Measurements from ENCODE around the gene PXN. TPM values are rescaled to one million over a fixed set of nuclear protein-coding genes. Genes with fewer than 3 reads are reported as not detected.
"Not testable (repeated sequence)": the region's sequence is repeated elsewhere in the genome, so short reads cannot be mapped to it uniquely, and the experiment has no call there.

Gene PXN
- total RNA-seq, 1 donor from 2014 or later = 8.2 TPM

DNA sequence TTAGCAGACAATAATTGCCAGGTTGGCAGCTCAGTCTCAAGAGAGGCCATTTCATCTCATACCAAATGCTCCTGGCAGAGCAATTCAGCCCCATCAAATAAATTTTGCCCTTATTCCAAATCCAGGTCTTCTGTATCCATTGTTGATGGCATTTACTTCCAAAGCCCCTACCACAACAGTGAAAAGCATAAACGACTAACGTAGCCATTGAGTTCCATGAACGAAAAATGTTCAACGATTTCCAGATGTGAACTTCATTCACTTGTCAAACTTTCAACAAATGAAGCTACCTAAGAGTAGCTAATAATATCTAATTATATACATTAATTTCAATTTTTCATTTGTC lies 68.0 kb downstream of the PXN start:
- no peaks in the 10 kb centered on the region for H3K9me3 Mint-ChIP-seq
- peaks cover 9% of the 10 kb centered on the region for H3K27me3 Mint-ChIP-seq (ENCODE audit: insufficient read depth, low read depth)
- H3K4me3 Mint-ChIP-seq = no peak overlapping the region
- Histone ChIP-seq H2AFZ (replicated peaks) (no peak overlapping the region), H3K79me2 (ENCODE audit: low read depth) (peaks cover 80% of the 10 kb centered on the region), H3K27me3 (no peaks in the 10 kb centered on the region), H3K9me3 (ENCODE audit: low read depth) (no peaks in the 10 kb centered on the region), H3K4me3 (no peak overlapping the region), H3K9ac (no peak overlapping the region), H3F3A (ENCODE audit: low read depth) (peaks cover 62% of the 10 kb centered on the region), H3K36me3 (no peaks in the 10 kb centered on the region), H3K4me1 (peaks cover 21% of the 10 kb centered on the region), H4K20me1 (ENCODE audit: low read depth) (peaks cover 32% of the 10 kb centered on the region), H3K27ac (no peak overlapping the region), H3K4me2 (no peak overlapping the region)
- no peak for DNase-seq (ENCODE audit: low spot score)
- TF ChIP-seq EZH2 (IDR thresholded peaks at IDR 0.05) (no peak), EZH2phosphoT487 (IDR thresholded peaks at IDR 0.05) (no peak)
- TF ChIP-seq, protein P1, sequence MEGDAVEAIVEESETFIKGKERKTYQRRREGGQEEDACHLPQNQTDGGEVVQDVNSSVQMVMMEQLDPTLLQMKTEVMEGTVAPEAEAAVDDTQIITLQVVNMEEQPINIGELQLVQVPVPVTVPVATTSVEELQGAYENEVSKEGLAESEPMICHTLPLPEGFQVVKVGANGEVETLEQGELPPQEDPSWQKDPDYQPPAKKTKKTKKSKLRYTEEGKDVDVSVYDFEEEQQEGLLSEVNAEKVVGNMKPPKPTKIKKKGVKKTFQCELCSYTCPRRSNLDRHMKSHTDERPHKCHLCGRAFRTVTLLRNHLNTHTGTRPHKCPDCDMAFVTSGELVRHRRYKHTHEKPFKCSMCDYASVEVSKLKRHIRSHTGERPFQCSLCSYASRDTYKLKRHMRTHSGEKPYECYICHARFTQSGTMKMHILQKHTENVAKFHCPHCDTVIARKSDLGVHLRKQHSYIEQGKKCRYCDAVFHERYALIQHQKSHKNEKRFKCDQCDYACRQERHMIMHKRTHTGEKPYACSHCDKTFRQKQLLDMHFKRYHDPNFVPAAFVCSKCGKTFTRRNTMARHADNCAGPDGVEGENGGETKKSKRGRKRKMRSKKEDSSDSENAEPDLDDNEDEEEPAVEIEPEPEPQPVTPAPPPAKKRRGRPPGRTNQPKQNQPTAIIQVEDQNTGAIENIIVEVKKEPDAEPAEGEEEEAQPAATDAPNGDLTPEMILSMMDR (IDR thresholded peaks at IDR 0.05) = no peak
- peaks cover 40% of the 10 kb centered on the region for H3K4me1 Mint-ChIP-seq
- no peak overlapping the region for H3K27ac Mint-ChIP-seq
- H3K36me3 Mint-ChIP-seq = peaks cover 20% of the 10 kb centered on the region

DNA sequence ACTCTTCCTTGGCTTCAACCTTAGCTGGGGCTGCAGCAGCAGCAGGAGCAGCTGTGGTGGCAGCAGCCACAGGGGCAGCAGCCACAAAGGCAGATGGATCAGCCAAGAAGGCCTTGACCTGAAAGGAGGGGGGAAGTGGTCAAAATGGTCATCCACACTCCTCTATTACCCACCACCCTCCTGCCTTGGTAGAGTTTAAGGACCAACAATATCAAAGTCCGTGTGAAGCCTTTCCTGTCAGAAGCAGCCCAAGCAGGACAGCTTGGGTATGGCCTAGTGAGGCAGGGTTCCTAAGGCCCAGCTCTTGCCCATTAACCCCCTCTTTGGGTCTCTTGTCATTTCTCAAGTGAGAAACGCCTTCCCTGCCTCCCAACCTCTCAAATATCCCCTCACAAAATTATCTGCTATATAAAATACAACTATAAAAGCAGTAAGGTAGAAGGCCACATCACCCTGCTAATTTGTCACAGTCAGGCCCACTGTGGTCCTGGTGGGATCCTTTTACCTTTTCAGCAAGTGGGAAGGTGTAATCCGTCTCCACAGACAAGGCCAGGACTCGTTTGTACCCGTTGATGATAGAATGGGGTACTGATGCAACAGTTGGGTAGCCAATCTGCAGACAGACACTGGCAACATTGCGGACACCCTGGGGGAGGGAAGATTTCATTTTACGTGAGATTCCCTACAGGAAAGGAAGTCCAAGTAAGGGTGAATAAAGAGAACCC lies 68.6 kb downstream of the PXN start:
- H3K4me3 Mint-ChIP-seq; H3K27ac Mint-ChIP-seq; H3K27me3 Mint-ChIP-seq (ENCODE audit: insufficient read depth, low read depth); H3K4me2 ChIP-seq; H3K9ac ChIP-seq; H3K36me3 ChIP-seq; H2AFZ ChIP-seq (replicated peaks); H3K9me3 ChIP-seq (ENCODE audit: low read depth); DNase-seq (ENCODE audit: low spot score); H3K9me3 Mint-ChIP-seq; H3K27ac ChIP-seq; H3K27me3 ChIP-seq; H3K4me3 ChIP-seq: not testable (repeated sequence)
- H3F3A ChIP-seq (ENCODE audit: low read depth) = peaks cover 62% of the 10 kb centered on the region
- peaks cover 21% of the 10 kb centered on the region for H3K4me1 ChIP-seq
- H3K36me3 Mint-ChIP-seq = peaks cover 20% of the 10 kb centered on the region
- H3K79me2 ChIP-seq (ENCODE audit: low read depth) = peaks cover 80% of the 10 kb centered on the region
- peaks cover 36% of the 10 kb centered on the region for H4K20me1 ChIP-seq (ENCODE audit: low read depth)
- H3K4me1 Mint-ChIP-seq = peaks cover 36% of the 10 kb centered on the region

GRCh38 chr12:120196363-120196762 lies 69.2 kb downstream of the PXN start:
- no peak overlapping the region for H3K27ac ChIP-seq
- no peaks in the 10 kb centered on the region for H3K9me3 ChIP-seq (ENCODE audit: low read depth)
- H3F3A ChIP-seq (ENCODE audit: low read depth) = peaks cover 62% of the 10 kb centered on the region
- no peak for TF ChIP-seq EZH2phosphoT487 (IDR thresholded peaks at IDR 0.05)
- TF ChIP-seq, protein P1 (IDR thresholded peaks at IDR 0.05) = no peak
- TF ChIP-seq EZH2 (IDR thresholded peaks at IDR 0.05) = no peak
- Mint-ChIP-seq H3K27me3 (ENCODE audit: insufficient read depth, low read depth) (peaks cover 9% of the 10 kb centered on the region), H3K36me3 (peaks cover 20% of the 10 kb centered on the region), H3K4me3 (no peak overlapping the region), H3K9me3 (no peaks in the 10 kb centered on the region), H3K4me1 (peaks cover 39% of the 10 kb centered on the region), H3K27ac (no peak overlapping the region)
- H3K4me2 ChIP-seq = no peak overlapping the region
- no peak overlapping the region for H3K9ac ChIP-seq
- H3K4me3 ChIP-seq = no peak overlapping the region
- H3K79me2 ChIP-seq (ENCODE audit: low read depth) = peaks cover 80% of the 10 kb centered on the region
- peaks cover 21% of the 10 kb centered on the region for H3K4me1 ChIP-seq
- H3K27me3 ChIP-seq = no peaks in the 10 kb centered on the region
- no peaks in the 10 kb centered on the region for H3K36me3 ChIP-seq
- no peak for DNase-seq (ENCODE audit: low spot score)
- H4K20me1 ChIP-seq (ENCODE audit: low read depth) = peaks cover 41% of the 10 kb centered on the region
- no peak overlapping the region for H2AFZ ChIP-seq (replicated peaks)
